ENCODE results near the gene APBA1. TPM values are rescaled to one million over a fixed set of nuclear protein-coding genes. Genes with fewer than 3 reads are reported as not detected.

The APBA1 gene
- total and polyA plus RNA-seq, 2 donors (not counting 1 experiment from before 2014, with no cell fraction given), result 0.01 to 0.05 TPM

- ChIA-PET CTCF (no interaction called here), POLR2A (no interaction called here)
- no peaks in the 10 kb centered on the region for H4K20me1 ChIP-seq (ENCODE audit: control insufficient read depth, insufficient read depth, low read length, poor library complexity, severe bottlenecking)
- peaks cover 0 to 9% (median 1%) of the 10 kb centered on the region in 4 experiments for H3K27me3 ChIP-seq (replicated peaks in 1 of 4; ENCODE audit: control extremely low read depth in 1 of 4, control insufficient read depth in 3 of 4, insufficient read depth in 4 of 4, low read length in 3 of 4)
- DNase-seq (no peak), ATAC-seq (ENCODE audit: low read depth) (no peak)
- no peak overlapping the region for H2AFZ ChIP-seq (ENCODE audit: insufficient read depth, low read depth, low read length, poor library complexity, severe bottlenecking)
- no CpG with 5 or more reads among the region's 1 CpG for WGBS (ENCODE audit: insufficient coverage)
- peaks cover 50% of the 10 kb centered on the region for H3K27me3 Mint-ChIP-seq
- no peak overlapping the region for H3K4me3 Mint-ChIP-seq
- H3K9me3 ChIP-seq (ENCODE audit: control extremely low read depth in 1 of 3, control insufficient read depth in 2 of 3, insufficient read depth in 1 of 3, low read length in 2 of 3), result peaks cover 0 to 3% (median 0%) of the 10 kb centered on the region in 3 donors
- H3K4me2 ChIP-seq (replicated peaks; ENCODE audit: low read depth, low read length, poor library complexity, severe bottlenecking), result no peak overlapping the region
- intact Hi-C loops (cut with micrococcal nuclease), result loop anchor here (10.0 kb wide), 1 partner anchor 59 kb away; no protein-coding TSS in a partner anchor
- H3K4me1 Mint-ChIP-seq, result no peaks in the 10 kb centered on the region
- no peaks in the 10 kb centered on the region for H3K36me3 ChIP-seq (replicated peaks in 1 of 2; ENCODE audit: control extremely low read depth in 1 of 2, control insufficient read depth in 1 of 2, extremely low read depth in 1 of 2, insufficient read depth in 2 of 2, low read length in 1 of 2)
- no peaks in the 10 kb centered on the region for H3K4me1 ChIP-seq (ENCODE audit: control insufficient read depth in 2 of 2, insufficient read depth in 2 of 2, low read length in 2 of 2)
- no peak overlapping the region for H3K9ac ChIP-seq (ENCODE audit: low read length)
- H3K4me3 ChIP-seq (ENCODE audit: control extremely low read depth in 1 of 5, extremely low read depth in 1 of 5, insufficient read depth in 1 of 5, low read depth in 2 of 5, low read length in 4 of 5), result no peak overlapping the region
- no peak overlapping the region for H3K27ac Mint-ChIP-seq
- H3K9me3 Mint-ChIP-seq (ENCODE audit: insufficient read depth), result peaks cover 6% of the 10 kb centered on the region
- TF ChIP-seq EZH2 (IDR thresholded peaks at IDR 0.05; ENCODE audit: borderline replicate concordance, insufficient read depth, low read depth, low read length, poor library complexity, severe bottlenecking) (no peak), CTCF (IDR thresholded peaks at IDR 0.05) (no peak)
- no peaks in the 10 kb centered on the region for H3K79me2 ChIP-seq (ENCODE audit: control insufficient read depth, insufficient read depth, low read length)
- no peak overlapping the region for H3K27ac ChIP-seq (ENCODE audit: low read length in 2 of 2)
Measured at GRCh38 chr9:69633716-69634115, 38.5 kb downstream of the APBA1 start.

DNA sequence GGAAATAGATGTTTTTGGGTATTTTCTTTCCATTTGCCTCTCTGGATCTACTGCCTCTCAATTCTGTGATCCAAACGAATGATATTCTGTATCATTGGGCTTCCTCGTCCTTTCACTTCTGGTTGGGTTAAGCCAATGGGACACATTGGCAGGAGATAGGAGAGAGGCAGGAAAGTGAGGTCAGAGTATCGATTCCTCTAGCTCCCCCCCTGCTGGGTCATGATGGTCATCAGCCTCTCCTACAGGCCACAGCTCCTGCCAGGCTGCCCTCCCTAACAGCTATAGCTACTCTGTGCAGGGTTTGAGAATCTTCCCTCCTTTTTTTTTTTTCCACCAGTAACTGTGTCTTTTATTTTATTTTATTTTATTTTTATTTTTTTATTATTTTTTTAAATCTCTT lies 39.4 kb downstream of the APBA1 start:
- H3K4me3 Mint-ChIP-seq, result no peak overlapping the region
- peaks cover 57% of the 10 kb centered on the region for H3K27me3 Mint-ChIP-seq
- no peak overlapping the region for H3K27ac Mint-ChIP-seq

More for the DNA sequence above, 39.4 kb downstream of the APBA1 start:
- ChIA-PET CTCF (no interaction called here), POLR2A (no interaction called here)
- H4K20me1 ChIP-seq (ENCODE audit: control insufficient read depth, insufficient read depth, low read length, poor library complexity, severe bottlenecking), result no peaks in the 10 kb centered on the region
- H3K79me2 ChIP-seq (ENCODE audit: control insufficient read depth, insufficient read depth, low read length), result no peaks in the 10 kb centered on the region
- ATAC-seq (ENCODE audit: low read depth) (no peak), DNase-seq (no peak)
- H3K4me1 Mint-ChIP-seq, result no peaks in the 10 kb centered on the region
- no peak for TF ChIP-seq EZH2 (IDR thresholded peaks at IDR 0.05; ENCODE audit: borderline replicate concordance, insufficient read depth, low read depth, low read length, poor library complexity, severe bottlenecking)
- no peak for TF ChIP-seq CTCF (IDR thresholded peaks at IDR 0.05)
- no CpG with 5 or more reads among the region's 3 CpGs for WGBS (ENCODE audit: insufficient coverage)
- no peaks in the 10 kb centered on the region for H3K36me3 ChIP-seq (replicated peaks in 1 of 2; ENCODE audit: control extremely low read depth in 1 of 2, control insufficient read depth in 1 of 2, extremely low read depth in 1 of 2, insufficient read depth in 2 of 2, low read length in 1 of 2)
- H3K4me1 ChIP-seq (ENCODE audit: control insufficient read depth in 2 of 2, insufficient read depth in 2 of 2, low read length in 2 of 2), result no peaks in the 10 kb centered on the region
- intact Hi-C loops (cut with micrococcal nuclease), result loop anchor here (10.0 kb wide), 1 partner anchor 58 kb away; no protein-coding TSS in a partner anchor
- H3K27ac ChIP-seq (ENCODE audit: low read length in 2 of 2), result no peak overlapping the region
- no peak overlapping the region for H3K4me2 ChIP-seq (replicated peaks; ENCODE audit: low read depth, low read length, poor library complexity, severe bottlenecking)
- H3K27me3 ChIP-seq (replicated peaks in 1 of 4; ENCODE audit: control extremely low read depth in 1 of 4, control insufficient read depth in 3 of 4, insufficient read depth in 4 of 4, low read length in 3 of 4), result peaks cover 0 to 9% (median 1%) of the 10 kb centered on the region in 4 experiments
- no peak overlapping the region for H2AFZ ChIP-seq (ENCODE audit: insufficient read depth, low read depth, low read length, poor library complexity, severe bottlenecking)
- no peak overlapping the region for H3K4me3 ChIP-seq (ENCODE audit: control extremely low read depth in 1 of 5, extremely low read depth in 1 of 5, insufficient read depth in 1 of 5, low read depth in 2 of 5, low read length in 4 of 5)
- H3K9me3 ChIP-seq (ENCODE audit: control extremely low read depth in 1 of 3, control insufficient read depth in 2 of 3, insufficient read depth in 1 of 3, low read length in 2 of 3), result peaks cover 0 to 6% (median 0%) of the 10 kb centered on the region in 3 donors
- peaks cover 6% of the 10 kb centered on the region for H3K9me3 Mint-ChIP-seq (ENCODE audit: insufficient read depth)
- no peak overlapping the region for H3K9ac ChIP-seq (ENCODE audit: low read length)

All from B cell (primary cell).